CD4-positive, alpha-beta T cell treated with Interleukin-1 beta for 1 hour (primary cell): Measurements from ENCODE around the gene UGT2A3.

Experiments used
- DNase-seq, 2 donors: peaks; one replicate each; pipeline ENCODE4 v3.0.0-alpha.2; 2020 to 2022

UGT2A3 gene

GRCh38 chr4:68909385-68909784 is 42.2 kb downstream of the UGT2A3 start:
- DNase-seq = no peak

GRCh38 chr4:68907788-68908700 is 43.6 kb downstream of the UGT2A3 start:
- no peak for DNase-seq

- no peak for DNase-seq
These were observed 44.4 kb downstream of the UGT2A3 start for GRCh38 chr4:68907245-68907644.

DNA sequence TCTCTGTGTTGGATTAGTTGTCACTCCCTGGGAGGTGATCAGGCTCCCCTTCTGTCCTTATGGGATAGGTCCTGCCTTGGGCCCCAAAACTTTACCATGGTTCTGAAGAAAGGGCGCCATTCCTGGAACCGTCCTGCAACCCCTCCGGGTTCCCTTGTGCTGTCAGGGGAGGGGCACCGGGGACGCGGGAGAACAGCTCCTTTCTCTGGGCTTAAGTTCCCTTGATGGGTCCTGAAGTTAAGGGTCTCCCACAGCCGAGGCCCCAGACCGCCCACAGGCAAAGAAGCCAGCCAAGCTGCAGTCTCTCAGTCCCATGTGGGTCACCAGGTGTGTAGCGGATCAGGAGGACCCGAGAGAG is 44.8 kb downstream of the UGT2A3 start:
- DNase-seq = no peak

GRCh38 chr4:68905939-68906779 is 45.4 kb downstream of the UGT2A3 start:
- DNase-seq = no peak

- no peak for DNase-seq
These were observed 46.0 kb downstream of the UGT2A3 start for GRCh38 chr4:68905598-68905938.

DNA sequence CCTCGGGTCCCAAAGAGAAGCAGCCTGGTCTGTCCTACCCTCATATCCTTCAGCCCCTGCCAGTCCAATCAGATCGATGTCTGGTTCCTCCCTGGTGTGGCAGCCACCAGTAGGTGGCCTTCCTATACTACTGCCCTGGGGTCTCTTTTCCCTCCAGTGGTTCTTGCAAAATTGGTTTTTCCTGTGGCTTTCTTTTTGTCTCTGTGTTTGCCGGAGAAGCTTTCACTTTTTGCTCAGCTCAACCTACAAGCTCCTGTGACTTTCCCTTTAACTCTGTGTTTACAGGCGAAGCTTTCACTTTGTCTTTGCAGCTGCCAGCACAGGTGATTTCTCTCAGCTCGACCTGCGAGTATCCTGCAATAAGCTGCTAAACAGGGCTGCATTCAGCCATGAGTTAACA is 46.8 kb downstream of the UGT2A3 start:
- no peak for DNase-seq

DNA sequence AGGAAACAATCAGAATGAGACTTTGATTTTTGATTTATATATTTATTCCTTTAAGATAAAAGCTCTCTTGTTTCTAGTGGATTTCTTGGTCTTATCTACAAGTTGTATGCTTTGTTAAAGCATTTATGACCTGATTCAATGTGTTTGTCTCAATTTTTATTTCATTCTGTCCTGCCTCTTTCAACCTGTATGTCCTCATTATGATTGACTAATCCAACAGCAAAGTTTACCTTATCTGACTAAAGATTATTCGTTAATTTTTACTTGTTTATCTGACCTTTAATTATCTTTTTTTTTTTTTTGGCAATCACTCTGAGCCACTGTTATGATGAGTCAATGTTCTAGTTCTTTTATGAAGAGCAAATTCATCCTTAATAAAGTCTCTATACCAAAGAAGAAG is 54.9 kb downstream of the UGT2A3 start:
- DNase-seq = no peak

- no peak for DNase-seq
These were observed 55.9 kb downstream of the UGT2A3 start for GRCh38 chr4:68895561-68896198.

- DNase-seq = no peak
These were observed 58.7 kb downstream of the UGT2A3 start for GRCh38 chr4:68892861-68893260.

DNA sequence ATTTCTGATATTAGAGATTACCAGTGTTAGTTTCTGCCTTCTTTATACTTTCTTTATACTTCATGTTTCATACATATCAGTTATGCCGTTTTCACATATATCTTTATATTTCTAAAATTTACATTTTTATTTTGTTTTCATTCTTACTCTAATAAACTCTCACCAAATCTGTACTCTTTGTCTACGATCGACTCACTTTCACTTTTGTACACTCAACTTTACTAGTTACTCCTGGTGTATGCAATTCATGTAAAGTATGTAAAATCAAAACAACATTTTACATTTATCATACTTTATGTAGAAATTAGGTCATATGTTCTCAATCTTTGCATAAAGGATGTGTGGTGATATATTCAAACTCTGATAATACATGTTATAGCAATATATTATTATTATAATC is 59.9 kb downstream of the UGT2A3 start:
- no peak for DNase-seq

DNA sequence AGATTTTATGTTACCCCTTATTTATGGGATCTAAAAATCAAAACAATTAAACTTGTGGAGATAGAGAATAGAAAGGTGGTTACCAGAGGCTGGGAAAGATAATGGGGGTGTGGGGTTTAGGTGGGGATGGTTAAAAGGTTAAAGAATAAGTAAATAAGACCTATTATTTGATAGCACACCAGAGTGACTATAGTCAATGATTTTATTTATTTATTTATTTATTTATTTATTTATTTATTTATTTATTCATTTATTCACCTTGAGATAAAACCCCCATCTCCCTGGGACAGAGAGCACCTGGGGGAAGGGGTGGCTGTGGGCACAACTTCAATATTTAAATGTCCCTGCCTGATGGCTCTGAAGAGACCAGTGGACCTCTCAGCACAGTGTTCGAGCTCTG is 66.1 kb downstream of the UGT2A3 start:
- no peak for DNase-seq

GRCh38 chr4:68883870-68884269 is 67.7 kb downstream of the UGT2A3 start:
- DNase-seq = no peak
